Ectodermal cell (in vitro differentiated cells): ENCODE measurements around the gene TMIGD3.
A peak's percentile ranks its signal among the peaks of the same experiment; 100 is the strongest.

ENCODE experiments used
- H3K27ac ChIP-seq: 2 replicates; pipeline ENCODE4 v1.7.0; 2013; ENCODE audit warnings: mild to moderate bottlenecking, low read depth, low read length; ENCODE audit not compliant: insufficient read depth, poor library complexity, severe bottlenecking
- H3K27me3 ChIP-seq: 2 replicates; pipeline ENCODE4 v1.7.0; 2013; ENCODE audit warnings: mild to moderate bottlenecking, low read length; ENCODE audit not compliant: insufficient read depth, control insufficient read depth, poor library complexity, severe bottlenecking
- H3K36me3 ChIP-seq: one replicate; pipeline ENCODE4 v1.7.0; 2013; ENCODE audit warnings: low read length; ENCODE audit not compliant: control insufficient read depth, insufficient read depth
- H3K4me1 ChIP-seq: one replicate; pipeline ENCODE4 v1.7.0; 2013; ENCODE audit warnings: low read length; ENCODE audit not compliant: control insufficient read depth, insufficient read depth
- H3K4me3 ChIP-seq: 2 replicates; pipeline ENCODE4 v1.7.0; 2013; ENCODE audit warnings: low read depth, low read length, control low read depth; ENCODE audit not compliant: insufficient read depth
- H3K9me3 ChIP-seq: 2 replicates; pipeline ENCODE4 v1.7.0; 2013; ENCODE audit warnings: mild to moderate bottlenecking, low read length, moderate library complexity; ENCODE audit not compliant: control insufficient read depth
- WGBS, 2 experiments: methylation state at CpG; one replicate each; pipeline ENCODE4 v1.1.7; 2013; ENCODE audit warnings: missing lambda C conversion rate in 2 of 2; 5-methylcytosine and 5-hydroxymethylcytosine counted together

TMIGD3 gene

DNA sequence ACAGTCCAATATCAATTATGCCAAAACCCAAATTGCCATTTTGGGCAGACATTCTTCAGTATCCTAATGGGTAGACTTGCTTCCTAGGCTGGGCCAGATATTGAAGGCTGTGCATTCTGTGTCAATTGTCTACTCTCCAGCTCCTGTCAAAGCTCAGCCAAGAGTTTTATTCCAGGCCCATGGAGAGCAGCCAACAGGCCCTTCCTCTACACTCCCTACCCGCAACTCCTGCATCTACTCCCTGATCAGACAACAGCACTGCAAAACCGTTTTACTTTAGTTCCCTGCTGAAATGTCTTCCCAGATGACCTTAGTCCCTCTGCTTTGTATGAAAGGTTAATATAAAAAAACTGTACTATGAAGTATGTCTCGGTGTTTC is 6.6 kb upstream of the TMIGD3 start:
- H3K27ac ChIP-seq = no peak overlapping the region
- no peaks in the 10 kb centered on the region for H3K9me3 ChIP-seq
- 86 to 93% methylated on average over 3 of the region's 3 CpGs for WGBS, 2 experiments
- H3K4me3 ChIP-seq = no peak overlapping the region
- H3K36me3 ChIP-seq = no peaks in the 10 kb centered on the region
- H3K27me3 ChIP-seq = no peaks in the 10 kb centered on the region
- H3K4me1 ChIP-seq = peaks cover 5% of the 10 kb centered on the region

- H3K27me3 ChIP-seq = no peaks in the 10 kb centered on the region
- H3K9me3 ChIP-seq = no peaks in the 10 kb centered on the region
- WGBS, 2 experiments = 23 to 24% methylated on average over 15 of the region's 15 CpGs
- H3K4me3 ChIP-seq = peak overlapping the region; percentile 41
- H3K27ac ChIP-seq = peak overlapping the region; percentile 58
- no peaks in the 10 kb centered on the region for H3K36me3 ChIP-seq
- peaks cover 5% of the 10 kb centered on the region for H3K4me1 ChIP-seq
Observed at GRCh38 chr1:111507411-111508201, 4.2 kb upstream of the TMIGD3 start.

DNA sequence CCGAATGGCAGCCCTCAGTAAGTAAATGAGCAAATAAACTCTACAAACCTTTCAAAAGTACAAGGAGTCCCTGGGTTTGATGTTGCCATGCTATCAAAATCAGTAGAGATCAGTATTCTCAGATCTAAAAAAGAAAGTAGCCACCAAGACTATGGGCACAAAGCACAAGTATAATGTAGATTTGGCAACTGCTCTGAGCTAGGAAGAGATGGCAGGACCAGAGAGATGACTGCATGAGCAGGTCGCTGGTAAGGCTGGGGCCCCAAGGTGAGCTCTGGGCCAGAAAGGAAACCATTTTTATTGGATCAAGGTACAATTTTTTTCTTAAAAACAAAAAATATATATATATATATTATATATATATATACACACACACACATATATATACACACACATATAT is 3.1 kb upstream of the TMIGD3 start:
- Histone ChIP-seq H3K4me3 (no peak overlapping the region), H3K27me3 (no peaks in the 10 kb centered on the region), H3K36me3 (no peaks in the 10 kb centered on the region), H3K4me1 (peaks cover 5% of the 10 kb centered on the region), H3K9me3 (no peaks in the 10 kb centered on the region), H3K27ac (no peak overlapping the region)
- WGBS, 2 experiments = 36 to 50% methylated on average over 2 of the region's 2 CpGs

- Histone ChIP-seq H3K9me3 (no peaks in the 10 kb centered on the region), H3K36me3 (no peaks in the 10 kb centered on the region), H3K4me1 (peaks cover 5% of the 10 kb centered on the region), H3K27me3 (no peaks in the 10 kb centered on the region), H3K4me3 (no peak overlapping the region), H3K27ac (no peak overlapping the region)
- WGBS, 2 experiments = 94% methylated on average over 6 of the region's 6 CpGs
Observed at GRCh38 chr1:111505641-111506119, 2.2 kb upstream of the TMIGD3 start.

GRCh38 chr1:111504097-111504496 is 664 bp upstream of the TMIGD3 start:
- 74 to 77% methylated on average over 6 of the region's 6 CpGs for WGBS, 2 experiments
- Histone ChIP-seq H3K27me3 (no peaks in the 10 kb centered on the region), H3K27ac (no peak overlapping the region), H3K4me1 (peaks cover 5% of the 10 kb centered on the region), H3K4me3 (no peak overlapping the region), H3K36me3 (no peaks in the 10 kb centered on the region), H3K9me3 (no peaks in the 10 kb centered on the region)

GRCh38 chr1:111501645-111502044 is 1.8 kb downstream of the TMIGD3 start:
- H3K27ac ChIP-seq = no peak overlapping the region
- H3K4me1 ChIP-seq = no peaks in the 10 kb centered on the region
- no peak overlapping the region for H3K4me3 ChIP-seq
- H3K9me3 ChIP-seq = no peaks in the 10 kb centered on the region
- H3K36me3 ChIP-seq = no peaks in the 10 kb centered on the region
- no peaks in the 10 kb centered on the region for H3K27me3 ChIP-seq
- WGBS, 2 experiments = 95 to 97% methylated on average over 5 to 6 of the region's 7 CpGs

- 83 to 93% methylated on average over 4 to 5 of the region's 5 CpGs for WGBS, 2 experiments
- no peak overlapping the region for H3K27ac ChIP-seq
- H3K9me3 ChIP-seq = no peaks in the 10 kb centered on the region
- no peaks in the 10 kb centered on the region for H3K27me3 ChIP-seq
- no peaks in the 10 kb centered on the region for H3K36me3 ChIP-seq
- no peaks in the 10 kb centered on the region for H3K4me1 ChIP-seq
- H3K4me3 ChIP-seq = no peak overlapping the region
Observed at GRCh38 chr1:111499026-111499785, 4.2 kb downstream of the TMIGD3 start.

DNA sequence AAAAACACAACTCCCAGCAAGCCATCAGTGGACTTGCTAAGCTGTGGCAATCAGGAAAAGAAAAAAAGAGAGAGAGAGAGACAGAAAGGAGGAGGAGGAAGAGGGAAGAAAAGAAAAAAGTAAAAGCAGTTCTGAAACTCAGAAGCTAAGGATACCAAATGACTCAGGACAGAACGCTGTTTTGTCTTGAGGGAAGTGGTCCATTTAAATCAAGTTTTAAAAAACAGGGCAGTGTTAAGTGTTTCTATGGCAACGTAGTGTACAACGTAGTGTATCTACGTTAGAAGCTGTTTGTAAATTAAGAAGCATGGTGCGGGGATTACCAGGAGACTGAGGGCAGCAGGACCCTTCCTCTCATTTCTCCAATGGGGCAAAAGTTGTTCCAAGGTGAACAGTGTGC is 5.8 kb downstream of the TMIGD3 start:
- WGBS, 2 experiments = 92 to 93% methylated on average over 5 of the region's 5 CpGs

DNA sequence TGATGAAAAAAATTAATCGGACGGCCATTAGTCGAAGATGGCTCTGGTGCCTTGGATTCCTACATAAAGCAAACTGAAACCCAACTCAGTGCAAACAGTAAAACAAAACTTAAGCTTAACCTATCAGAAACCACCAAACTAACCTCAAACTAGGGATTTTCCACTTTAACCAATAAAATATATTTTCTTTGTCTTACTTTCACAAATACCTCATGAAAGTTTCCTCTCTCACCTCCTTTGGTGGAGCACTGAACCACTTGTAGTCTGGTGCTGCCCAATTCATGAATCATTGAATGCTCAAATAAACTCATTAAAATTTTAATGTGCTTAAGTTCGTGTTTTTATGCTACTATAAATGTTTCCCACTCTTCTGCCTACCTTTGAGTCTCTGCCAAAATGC is 7.0 kb downstream of the TMIGD3 start:
- Histone ChIP-seq H3K4me1 (no peaks in the 10 kb centered on the region), H3K27ac (no peak overlapping the region), H3K9me3 (no peaks in the 10 kb centered on the region), H3K4me3 (no peak overlapping the region), H3K27me3 (no peaks in the 10 kb centered on the region), H3K36me3 (no peaks in the 10 kb centered on the region)
- WGBS, 2 experiments = 90 to 96% methylated on average over 4 of the region's 4 CpGs

More for the DNA sequence above, 5.8 kb downstream of the TMIGD3 start:
- H3K27me3 ChIP-seq = no peaks in the 10 kb centered on the region
- no peaks in the 10 kb centered on the region for H3K36me3 ChIP-seq
- H3K27ac ChIP-seq = no peak overlapping the region
- H3K4me3 ChIP-seq = no peak overlapping the region
- H3K9me3 ChIP-seq = no peaks in the 10 kb centered on the region
- no peaks in the 10 kb centered on the region for H3K4me1 ChIP-seq

GRCh38 chr1:111491070-111491469 is 12.4 kb downstream of the TMIGD3 start:
- no peaks in the 10 kb centered on the region for H3K9me3 ChIP-seq

More at GRCh38 chr1:111491070-111491469, 12.4 kb downstream of the TMIGD3 start:
- Histone ChIP-seq H3K27me3 (no peaks in the 10 kb centered on the region), H3K27ac (no peak overlapping the region), H3K36me3 (no peaks in the 10 kb centered on the region), H3K4me1 (no peaks in the 10 kb centered on the region), H3K4me3 (no peak overlapping the region)
- WGBS, 2 experiments = 91 to 96% methylated on average over 7 of the region's 7 CpGs
